HEK293 (cell line): ENCODE results near the gene YARS2.

Source experiments
- GLI4 ChIP-seq: fragments of 450-650 bp; formaldehyde crosslinking; IDR thresholded peaks from 2 replicates; pipeline ENCODE4 v1.5.1; 2016; ENCODE audit warnings: missing biosample characterization, missing genetic modification characterization
- GLIS1 ChIP-seq: fragments of 450-650 bp; formaldehyde crosslinking; IDR thresholded peaks from 2 replicates; pipeline ENCODE4 v1.5.1; 2016; ENCODE audit warnings: missing biosample characterization, missing genetic modification characterization
- GLIS2 ChIP-seq: fragments of 450-650 bp; formaldehyde crosslinking; IDR thresholded peaks from 2 replicates; pipeline ENCODE4 v1.5.1; 2016; ENCODE audit warnings: missing biosample characterization, missing genetic modification characterization
- HOXC10 ChIP-seq: sonication (generic); formaldehyde crosslinking; IDR thresholded peaks from 2 replicates; pipeline ENCODE4 v1.8.1; 2023; ENCODE audit warnings: mild to moderate bottlenecking, missing genetic modification reagents
- MEIS1 ChIP-seq: sonication (generic); formaldehyde crosslinking; IDR thresholded peaks from 2 replicates; pipeline ENCODE4 v1.8.1; 2022; ENCODE audit warnings: missing genetic modification reagents, mild to moderate bottlenecking, borderline replicate concordance
- OVOL3 ChIP-seq: fragments of 450-650 bp; formaldehyde crosslinking; IDR thresholded peaks from 2 replicates; pipeline ENCODE4 v1.5.1; 2016; ENCODE audit warnings: missing biosample characterization, missing genetic modification characterization
- SALL2 ChIP-seq: fragments of 450-650 bp; formaldehyde crosslinking; IDR thresholded peaks from 2 replicates; pipeline ENCODE4 v1.5.0; 2017; ENCODE audit warnings: missing biosample characterization, mild to moderate bottlenecking, missing genetic modification characterization, borderline replicate concordance
- SCRT1 ChIP-seq: fragments of 450-650 bp; formaldehyde crosslinking; IDR thresholded peaks from 2 replicates; pipeline ENCODE4 v1.5.1; 2016; ENCODE audit warnings: missing biosample characterization, missing genetic modification characterization, borderline replicate concordance
- SCRT2 ChIP-seq: fragments of 450-650 bp; formaldehyde crosslinking; IDR thresholded peaks from 2 replicates; pipeline ENCODE4 v1.5.1; 2016; ENCODE audit warnings: missing biosample characterization, missing genetic modification characterization
- SETDB1 ChIP-seq: IDR thresholded peaks from one replicate; pipeline ENCODE4 v1.6.1; 2017; ENCODE audit warnings: mild to moderate bottlenecking, low read length, moderate library complexity, mixed read lengths; ENCODE audit not compliant: insufficient read length
- WT1 ChIP-seq: fragments of 450-650 bp; formaldehyde crosslinking; IDR thresholded peaks from 2 replicates; pipeline ENCODE4 v1.5.1; 2016; ENCODE audit warnings: missing biosample characterization, missing genetic modification characterization
- ZBTB7A ChIP-seq: fragments of 450-650 bp; formaldehyde crosslinking; IDR thresholded peaks from 2 replicates; pipeline ENCODE4 v1.5.1; 2016; ENCODE audit warnings: low read depth, missing biosample characterization, missing genetic modification characterization
- ZFP3 ChIP-seq: fragments of 450-650 bp; formaldehyde crosslinking; IDR thresholded peaks from 2 replicates; pipeline ENCODE4 v1.5.1; 2016; ENCODE audit warnings: low read depth, missing biosample characterization, missing genetic modification characterization
- ZFP69B ChIP-seq: fragments of 450-650 bp; formaldehyde crosslinking; IDR thresholded peaks from 2 replicates; pipeline ENCODE4 v1.5.1; 2016; ENCODE audit warnings: missing biosample characterization, missing genetic modification characterization
- ZNF114 ChIP-seq: fragments of 450-650 bp; formaldehyde crosslinking; IDR thresholded peaks from 2 replicates; pipeline ENCODE4 v1.5.0; 2017; ENCODE audit warnings: missing biosample characterization, missing genetic modification characterization
- ZNF133 ChIP-seq: fragments of 450-650 bp; formaldehyde crosslinking; IDR thresholded peaks from 2 replicates; pipeline ENCODE4 v1.5.1; 2016; ENCODE audit warnings: missing biosample characterization, missing genetic modification characterization
- ZNF169 ChIP-seq: fragments of 450-650 bp; formaldehyde crosslinking; IDR thresholded peaks from 2 replicates; pipeline ENCODE4 v1.5.1; 2016; ENCODE audit warnings: missing biosample characterization, missing genetic modification characterization
- ZNF184 ChIP-seq: fragments of 450-650 bp; IDR thresholded peaks from 2 replicates; pipeline ENCODE4 v1.5.1; 2018; ENCODE audit warnings: missing biosample characterization, mild to moderate bottlenecking, missing genetic modification characterization
- ZNF2 ChIP-seq: fragments of 450-650 bp; formaldehyde crosslinking; IDR thresholded peaks from 2 replicates; pipeline ENCODE4 v1.5.1; 2016; ENCODE audit warnings: missing biosample characterization, missing genetic modification characterization
- ZNF24 ChIP-seq: fragments of 450-650 bp; formaldehyde crosslinking; IDR thresholded peaks from 2 replicates; pipeline ENCODE4 v1.5.1; 2016; ENCODE audit warnings: missing biosample characterization, missing genetic modification characterization
- ZNF274 ChIP-seq, 2 experiments: fragments of 200-500 bp in 1 of 2; fragments of 450-650 bp in 1 of 2; sonication (Bioruptor generic) in 1 of 2; formaldehyde crosslinking in 1 of 2; IDR thresholded peaks; 2 replicates each; pipeline versions ENCODE4 v1.5.1 to v1.6.1; 2014 to 2016; ENCODE audit warnings: borderline replicate concordance in 1 of 2, inconsistent platforms in 1 of 2, low read length in 1 of 2, missing biosample characterization in 1 of 2, missing genetic modification characterization in 1 of 2
- ZNF398 ChIP-seq: fragments of 450-650 bp; formaldehyde crosslinking; IDR thresholded peaks from 2 replicates; pipeline ENCODE4 v1.5.1; 2017; ENCODE audit warnings: missing biosample characterization, missing genetic modification characterization
- ZNF549 ChIP-seq: fragments of 450-650 bp; IDR thresholded peaks from 2 replicates; pipeline ENCODE4 v1.5.1; 2018; ENCODE audit warnings: missing biosample characterization, missing genetic modification characterization, mild to moderate bottlenecking, inconsistent platforms, moderate library complexity
- ZNF585B ChIP-seq: fragments of 450-650 bp; formaldehyde crosslinking; IDR thresholded peaks from 2 replicates; pipeline ENCODE4 v1.5.1; 2016; ENCODE audit warnings: missing biosample characterization, missing genetic modification characterization
- ZNF677 ChIP-seq: fragments of 450-650 bp; IDR thresholded peaks from 2 replicates; pipeline ENCODE4 v1.5.0; 2018; ENCODE audit warnings: missing biosample characterization, mild to moderate bottlenecking, missing genetic modification characterization, moderate library complexity
- ZNF701 ChIP-seq: fragments of 450-650 bp; formaldehyde crosslinking; IDR thresholded peaks from 2 replicates; pipeline ENCODE4 v1.5.1; 2016; ENCODE audit warnings: missing biosample characterization, missing genetic modification characterization
- ZNF76 ChIP-seq: fragments of 450-650 bp; formaldehyde crosslinking; IDR thresholded peaks from 2 replicates; pipeline ENCODE4; 2016; ENCODE audit warnings: low read depth, missing biosample characterization, missing genetic modification characterization, borderline replicate concordance
- ZNF785 ChIP-seq: fragments of 450-650 bp; formaldehyde crosslinking; IDR thresholded peaks from 2 replicates; pipeline ENCODE4 v1.5.1; 2016; ENCODE audit warnings: missing biosample characterization, missing genetic modification characterization
- ZNF830 ChIP-seq: fragments of 450-650 bp; IDR thresholded peaks from 2 replicates; pipeline ENCODE4 v1.5.0; 2018; ENCODE audit warnings: missing biosample characterization, missing genetic modification characterization, low read depth, mild to moderate bottlenecking, moderate library complexity
- ZNF837 ChIP-seq: fragments of 450-650 bp; formaldehyde crosslinking; IDR thresholded peaks from 2 replicates; pipeline ENCODE4 v1.5.1; 2016; ENCODE audit warnings: missing biosample characterization, missing genetic modification characterization
- ZSCAN23 ChIP-seq: fragments of 450-650 bp; formaldehyde crosslinking; IDR thresholded peaks from 2 replicates; pipeline ENCODE4 v1.5.1; 2016; ENCODE audit warnings: missing biosample characterization, missing genetic modification characterization
- TF ChIP-seq, protein P1 (sequence below): fragments of 450-650 bp; formaldehyde crosslinking; IDR thresholded peaks from 2 replicates; pipeline ENCODE4 v1.5.1; 2016; ENCODE audit warnings: missing biosample characterization, missing genetic modification characterization
- TF ChIP-seq, protein P2 (sequence below): fragments of 450-650 bp; formaldehyde crosslinking; IDR thresholded peaks from 2 replicates; pipeline ENCODE4 v1.5.1; 2016; ENCODE audit warnings: missing biosample characterization, missing genetic modification characterization
- TF ChIP-seq, protein P3 (sequence below): fragments of 450-650 bp; formaldehyde crosslinking; IDR thresholded peaks from 2 replicates; pipeline ENCODE4 v1.5.1; 2017; ENCODE audit warnings: missing biosample characterization, mild to moderate bottlenecking, missing genetic modification characterization, moderate library complexity

YARS2 gene

DNA sequence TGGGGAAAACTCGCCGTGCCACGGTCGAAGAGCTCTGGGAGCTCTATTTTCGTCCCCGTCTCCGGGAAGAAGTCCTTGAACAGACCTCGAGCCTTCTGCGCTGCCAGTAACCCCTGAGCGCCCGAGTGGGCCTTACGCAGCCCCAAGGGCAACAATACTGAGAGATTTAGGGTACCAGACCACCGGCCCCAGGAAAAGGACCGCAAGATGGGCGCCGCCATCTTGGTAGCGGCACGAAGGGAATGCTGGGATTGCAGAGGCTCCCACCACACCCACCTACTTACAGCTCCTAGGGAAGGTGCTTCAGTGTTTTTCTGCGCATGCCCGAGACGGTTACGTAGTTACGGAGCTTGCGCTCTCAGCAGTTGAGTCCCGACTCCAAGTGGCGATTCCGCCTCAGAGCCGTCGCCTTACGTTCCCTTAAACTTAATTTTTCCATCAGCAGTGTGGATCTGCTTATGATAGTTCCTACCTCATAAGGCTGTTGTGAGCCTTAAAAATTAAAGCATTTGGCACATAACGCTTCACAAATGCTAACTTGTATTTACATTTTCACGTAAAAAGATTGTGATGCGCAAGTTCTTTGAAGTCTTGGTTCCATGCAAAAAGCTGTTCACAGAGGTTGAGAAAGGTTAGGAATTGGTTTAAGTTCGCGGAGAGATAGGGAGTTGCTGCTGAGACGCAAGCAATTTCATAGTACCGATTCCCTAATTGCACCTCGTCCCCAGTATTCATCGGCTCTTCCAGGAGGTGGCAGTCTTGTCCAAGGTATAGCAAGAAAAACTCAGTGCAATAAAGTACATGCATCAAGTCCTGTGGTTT lies at the start of gene YARS2 (continued):
- TF ChIP-seq ZNF2 (tag by site-specific recombination) (no peak; the same call in 1 of the 2 replicates), ZNF24 (no peak; the same call in 1 of the 2 replicates), ZSCAN23 (tag by site-specific recombination) (no peak), ZBTB7A (no peak), SETDB1 (no peak), GLIS2 (tag by site-specific recombination) (no peak), ZNF169 (no peak), HOXC10 (CRISPR knock-in tag) (no peak), WT1 (tag by site-specific recombination) (no peak), GLI4 (no peak), ZNF785 (tag by site-specific recombination) (no peak), SCRT2 (peak; percentile 95), ZNF585B (no peak), ZNF837 (tag by site-specific recombination) (no peak), ZNF549 (tag by site-specific recombination) (no peak), GLIS1 (tag by site-specific recombination) (no peak), ZNF677 (tag by site-specific recombination) (no peak), ZNF184 (no peak), SALL2 (no peak), ZNF830 (tag by site-specific recombination) (no peak), ZNF114 (no peak), SCRT1 (peak; percentile 86; the same call in 1 of the 2 replicates), MEIS1 (no peak), ZFP69B (tag by site-specific recombination) (no peak), ZNF274 (IDR thresholded peaks at IDR 0.05; ENCODE audit: low read length) (no peak), ZNF274 (tag by site-specific recombination; IDR thresholded peaks at IDR 0.05; ENCODE audit: borderline replicate concordance) (no peak), ZNF701 (tag by site-specific recombination) (no peak), ZNF398 (tag by site-specific recombination) (no peak), ZNF133 (tag by site-specific recombination) (no peak), ZNF76 (tag by site-specific recombination) (peak; percentile 95), ZFP3 (no peak), OVOL3 (0 out of 2 replicates have a peak, but pooled peaks have one; percentile 54)
- TF ChIP-seq, protein P1, sequence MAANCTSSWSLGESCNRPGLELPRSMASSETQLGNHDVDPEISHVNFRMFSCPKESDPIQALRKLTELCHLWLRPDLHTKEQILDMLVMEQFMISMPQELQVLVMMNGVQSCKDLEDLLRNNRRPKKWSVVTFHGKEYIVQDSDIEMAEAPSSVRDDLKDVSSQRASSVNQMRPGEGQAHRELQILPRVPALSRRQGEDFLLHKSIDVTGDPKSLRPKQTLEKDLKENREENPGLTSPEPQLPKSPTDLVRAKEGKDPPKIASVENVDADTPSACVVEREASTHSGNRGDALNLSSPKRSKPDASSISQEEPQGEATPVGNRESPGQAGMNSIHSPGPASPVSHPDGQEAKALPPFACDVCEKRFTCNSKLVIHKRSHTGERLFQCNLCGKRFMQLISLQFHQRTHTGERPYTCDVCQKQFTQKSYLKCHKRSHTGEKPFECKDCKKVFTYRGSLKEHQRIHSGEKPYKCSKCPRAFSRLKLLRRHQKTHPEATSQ (tag by site-specific recombination), result no peak
- TF ChIP-seq, protein P2, sequence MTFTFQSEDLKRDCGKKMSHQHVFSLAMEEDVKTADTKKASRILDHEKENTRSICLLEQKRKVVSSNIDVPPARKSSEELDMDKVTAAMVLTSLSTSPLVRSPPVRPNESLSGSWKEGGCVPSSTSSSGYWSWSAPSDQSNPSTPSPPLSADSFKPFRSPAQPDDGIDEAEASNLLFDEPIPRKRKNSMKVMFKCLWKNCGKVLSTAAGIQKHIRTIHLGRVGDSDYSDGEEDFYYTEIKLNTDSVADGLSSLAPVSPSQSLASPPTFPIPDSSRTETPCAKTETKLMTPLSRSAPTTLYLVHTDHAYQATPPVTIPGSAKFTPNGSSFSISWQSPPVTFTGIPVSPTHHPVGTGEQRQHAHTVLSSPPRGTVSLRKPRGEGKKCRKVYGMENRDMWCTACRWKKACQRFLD, result no peak
- TF ChIP-seq, protein P3, sequence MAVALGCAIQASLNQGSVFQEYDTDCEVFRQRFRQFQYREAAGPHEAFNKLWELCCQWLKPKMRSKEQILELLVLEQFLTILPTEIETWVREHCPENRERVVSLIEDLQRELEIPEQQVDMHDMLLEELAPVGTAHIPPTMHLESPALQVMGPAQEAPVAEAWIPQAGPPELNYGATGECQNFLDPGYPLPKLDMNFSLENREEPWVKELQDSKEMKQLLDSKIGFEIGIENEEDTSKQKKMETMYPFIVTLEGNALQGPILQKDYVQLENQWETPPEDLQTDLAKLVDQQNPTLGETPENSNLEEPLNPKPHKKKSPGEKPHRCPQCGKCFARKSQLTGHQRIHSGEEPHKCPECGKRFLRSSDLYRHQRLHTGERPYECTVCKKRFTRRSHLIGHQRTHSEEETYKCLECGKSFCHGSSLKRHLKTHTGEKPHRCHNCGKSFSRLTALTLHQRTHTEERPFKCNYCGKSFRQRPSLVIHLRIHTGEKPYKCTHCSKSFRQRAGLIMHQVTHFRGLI (tag by site-specific recombination), result no peak
